Measurements from ENCODE around the gene IGFBP2.

GRCh38 chr2:216636551-216637450, 3.6 kb downstream of the IGFBP2 start:
- TF ChIP-seq, protein P1, sequence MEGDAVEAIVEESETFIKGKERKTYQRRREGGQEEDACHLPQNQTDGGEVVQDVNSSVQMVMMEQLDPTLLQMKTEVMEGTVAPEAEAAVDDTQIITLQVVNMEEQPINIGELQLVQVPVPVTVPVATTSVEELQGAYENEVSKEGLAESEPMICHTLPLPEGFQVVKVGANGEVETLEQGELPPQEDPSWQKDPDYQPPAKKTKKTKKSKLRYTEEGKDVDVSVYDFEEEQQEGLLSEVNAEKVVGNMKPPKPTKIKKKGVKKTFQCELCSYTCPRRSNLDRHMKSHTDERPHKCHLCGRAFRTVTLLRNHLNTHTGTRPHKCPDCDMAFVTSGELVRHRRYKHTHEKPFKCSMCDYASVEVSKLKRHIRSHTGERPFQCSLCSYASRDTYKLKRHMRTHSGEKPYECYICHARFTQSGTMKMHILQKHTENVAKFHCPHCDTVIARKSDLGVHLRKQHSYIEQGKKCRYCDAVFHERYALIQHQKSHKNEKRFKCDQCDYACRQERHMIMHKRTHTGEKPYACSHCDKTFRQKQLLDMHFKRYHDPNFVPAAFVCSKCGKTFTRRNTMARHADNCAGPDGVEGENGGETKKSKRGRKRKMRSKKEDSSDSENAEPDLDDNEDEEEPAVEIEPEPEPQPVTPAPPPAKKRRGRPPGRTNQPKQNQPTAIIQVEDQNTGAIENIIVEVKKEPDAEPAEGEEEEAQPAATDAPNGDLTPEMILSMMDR (IDR thresholded peaks at IDR 0.05): no peak
- TF ChIP-seq POLR2AphosphoS5 (IDR thresholded peaks at IDR 0.05; ENCODE audit: low read depth, low read length) (no peak), TCF7L2 (IDR thresholded peaks at IDR 0.05; ENCODE audit: low read depth, low read length) (no peak)
- TF ChIP-seq, protein P2, sequence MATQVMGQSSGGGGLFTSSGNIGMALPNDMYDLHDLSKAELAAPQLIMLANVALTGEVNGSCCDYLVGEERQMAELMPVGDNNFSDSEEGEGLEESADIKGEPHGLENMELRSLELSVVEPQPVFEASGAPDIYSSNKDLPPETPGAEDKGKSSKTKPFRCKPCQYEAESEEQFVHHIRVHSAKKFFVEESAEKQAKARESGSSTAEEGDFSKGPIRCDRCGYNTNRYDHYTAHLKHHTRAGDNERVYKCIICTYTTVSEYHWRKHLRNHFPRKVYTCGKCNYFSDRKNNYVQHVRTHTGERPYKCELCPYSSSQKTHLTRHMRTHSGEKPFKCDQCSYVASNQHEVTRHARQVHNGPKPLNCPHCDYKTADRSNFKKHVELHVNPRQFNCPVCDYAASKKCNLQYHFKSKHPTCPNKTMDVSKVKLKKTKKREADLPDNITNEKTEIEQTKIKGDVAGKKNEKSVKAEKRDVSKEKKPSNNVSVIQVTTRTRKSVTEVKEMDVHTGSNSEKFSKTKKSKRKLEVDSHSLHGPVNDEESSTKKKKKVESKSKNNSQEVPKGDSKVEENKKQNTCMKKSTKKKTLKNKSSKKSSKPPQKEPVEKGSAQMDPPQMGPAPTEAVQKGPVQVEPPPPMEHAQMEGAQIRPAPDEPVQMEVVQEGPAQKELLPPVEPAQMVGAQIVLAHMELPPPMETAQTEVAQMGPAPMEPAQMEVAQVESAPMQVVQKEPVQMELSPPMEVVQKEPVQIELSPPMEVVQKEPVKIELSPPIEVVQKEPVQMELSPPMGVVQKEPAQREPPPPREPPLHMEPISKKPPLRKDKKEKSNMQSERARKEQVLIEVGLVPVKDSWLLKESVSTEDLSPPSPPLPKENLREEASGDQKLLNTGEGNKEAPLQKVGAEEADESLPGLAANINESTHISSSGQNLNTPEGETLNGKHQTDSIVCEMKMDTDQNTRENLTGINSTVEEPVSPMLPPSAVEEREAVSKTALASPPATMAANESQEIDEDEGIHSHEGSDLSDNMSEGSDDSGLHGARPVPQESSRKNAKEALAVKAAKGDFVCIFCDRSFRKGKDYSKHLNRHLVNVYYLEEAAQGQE (IDR thresholded peaks at IDR 0.05; ENCODE audit: insufficient read depth in 1 of 2, low read depth in 2 of 2, low read length in 1 of 2): no peak
